HG03025 (cell line): ENCODE measurements around the gene OR5L2.
"Not testable (repeated sequence)": the region's sequence is repeated elsewhere in the genome, so short reads cannot be mapped to it uniquely, and the experiment has no call there.

ENCODE experiments used
- ATAC-seq: cut with Tn5 transposase; IDR thresholded peaks from one replicate; pipeline ENCODE4 v1.9.1; 2021; ENCODE audit warnings: mild to moderate bottlenecking, moderate library complexity; ENCODE audit not compliant: unreplicated experiment, low FRiP score

The OR5L2 gene

DNA sequence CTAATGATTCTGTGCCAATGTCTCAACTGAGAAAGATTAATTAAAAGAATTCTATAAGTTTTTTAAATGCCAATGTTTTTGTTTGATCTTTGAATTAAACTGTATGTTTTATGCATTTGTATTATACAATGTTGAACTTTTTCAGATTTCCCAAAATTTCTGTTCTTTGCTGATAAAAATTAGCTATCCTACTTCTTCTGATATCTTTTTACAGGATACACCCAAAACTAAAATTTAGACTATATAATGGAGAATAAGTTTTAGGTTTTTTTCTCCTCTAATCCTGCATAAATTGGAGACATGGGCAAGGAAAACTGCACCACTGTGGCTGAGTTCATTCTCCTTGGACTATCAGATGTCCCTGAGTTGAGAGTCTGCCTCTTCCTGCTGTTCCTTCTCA lies at the start of gene OR5L2:
Gene OR5L2, plus strand, starts transcription at position 301 of the 400 bp plus-strand sequence. Its CDS starts 0 bp downstream, at position 301.
- no peak for ATAC-seq

- no peak for ATAC-seq
These were observed 35.4 kb upstream of the OR5L2 start for GRCh38 chr11:55791606-55792005.

DNA sequence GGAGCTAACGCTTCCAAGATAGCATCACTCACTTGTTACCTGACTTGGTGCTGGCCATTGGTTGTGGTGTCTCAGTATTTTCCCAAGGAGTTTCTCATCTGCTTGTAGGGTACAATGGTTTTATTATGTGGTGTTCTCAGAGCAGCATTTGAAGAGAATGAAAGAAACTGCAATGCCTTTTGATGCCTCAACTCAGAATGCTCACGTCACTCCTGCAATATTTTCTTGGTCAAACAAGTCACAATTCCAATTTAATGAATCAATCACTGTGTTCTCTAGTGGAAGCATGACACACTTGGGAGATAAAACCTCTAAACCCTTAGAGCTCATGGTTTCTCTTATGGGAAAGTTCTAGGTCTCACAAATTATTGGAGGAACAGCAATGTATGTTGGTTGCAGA lies 33.7 kb upstream of the OR5L2 start:
- ATAC-seq = no peak

DNA sequence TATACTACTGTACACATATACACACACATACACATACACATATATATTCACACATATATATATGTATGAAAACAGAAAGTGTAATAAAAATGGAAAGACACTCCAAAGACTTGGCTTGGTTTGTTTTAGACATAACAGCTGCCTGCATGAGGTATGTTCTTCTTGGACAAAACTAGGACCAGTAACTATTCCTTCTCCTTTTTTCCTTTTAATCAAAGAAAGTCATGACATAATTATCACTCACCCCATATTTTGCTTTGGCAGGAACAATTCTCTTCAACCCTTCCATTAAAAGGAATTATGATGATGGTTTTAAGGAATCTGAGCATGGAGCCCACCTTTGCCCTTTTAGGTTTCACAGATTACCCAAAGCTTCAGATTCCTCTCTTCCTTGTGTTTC lies 31.8 kb upstream of the OR5L2 start, which contains the start of gene OR5D14:
Gene OR5D14, plus strand, starts transcription at position 301 of the 400 bp plus-strand sequence. Its CDS starts 0 bp downstream, at position 301.
- ATAC-seq = no peak

DNA sequence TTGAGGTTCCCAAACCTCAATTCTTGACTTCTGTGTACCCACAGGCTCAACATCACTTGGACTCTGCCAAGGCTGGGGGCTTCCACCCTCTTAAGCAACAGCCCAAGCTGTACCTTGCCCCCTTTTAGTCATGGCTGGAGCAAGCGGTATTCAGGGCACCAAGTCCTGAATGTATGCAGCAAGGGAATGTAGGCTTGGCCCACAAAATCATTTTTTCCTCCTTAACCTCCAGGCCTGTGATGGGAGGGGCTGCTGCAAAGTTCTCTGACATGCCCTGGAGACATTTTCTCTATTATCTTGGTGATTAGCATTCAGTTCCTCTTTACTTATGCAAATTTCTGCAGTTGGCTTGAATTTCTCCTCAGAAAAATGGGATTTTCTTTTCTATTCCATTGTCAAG lies 20.8 kb upstream of the OR5L2 start:
- ATAC-seq = no peak

DNA sequence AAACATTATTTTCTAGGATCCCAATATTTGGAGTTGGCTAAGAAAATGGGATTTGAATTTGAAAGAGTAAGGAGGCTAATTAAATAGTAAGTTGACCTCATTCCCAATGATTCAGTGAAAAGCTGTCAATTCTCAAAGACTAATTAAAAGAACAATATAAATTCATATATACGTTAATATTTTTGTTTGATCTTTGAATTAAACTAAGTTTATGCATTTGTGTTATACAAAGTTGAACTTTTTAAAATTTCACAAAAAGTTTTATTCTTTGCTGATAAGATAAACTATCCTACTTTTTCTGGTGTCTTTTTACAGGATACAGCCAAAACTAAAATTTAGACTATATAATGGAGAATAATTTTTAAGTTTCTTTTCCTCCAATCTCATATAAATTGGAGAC lies 16.0 kb upstream of the OR5L2 start, which contains the start of gene OR5L1:
Gene OR5L1, plus strand, starts transcription at position 301 of the 400 bp plus-strand sequence. CDS start 100 bp downstream, outside the sequence.
- no peak for ATAC-seq

- no peak for ATAC-seq
These were observed 7.7 kb upstream of the OR5L2 start, which contains the start of gene OR5D18 for GRCh38 chr11:55819330-55819729. TSS of gene OR5D18 (plus strand) at chr11:55819630. CDS start at chr11:55819630, 0 bp downstream.

DNA sequence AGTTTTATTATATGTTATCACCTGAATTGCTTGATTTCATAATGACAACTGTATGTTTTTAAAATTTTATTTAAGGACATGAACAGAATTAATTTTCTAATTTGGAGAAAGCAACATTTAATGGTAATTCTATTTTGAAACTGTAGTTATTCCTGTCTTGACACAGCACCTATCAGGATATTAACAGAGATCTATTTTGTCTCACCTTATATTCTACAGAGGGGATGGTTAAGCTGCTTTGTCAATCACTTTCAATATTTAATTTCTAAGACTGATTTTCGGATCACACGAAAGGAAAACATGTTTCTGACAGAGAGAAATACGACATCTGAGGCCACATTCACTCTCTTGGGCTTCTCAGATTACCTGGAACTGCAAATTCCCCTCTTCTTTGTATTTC lies 11.4 kb downstream of the OR5L2 start, which contains the start of gene OR5D16:
Gene OR5D16, plus strand, starts transcription at position 301 of the 400 bp plus-strand sequence. Its CDS starts 0 bp downstream, at position 301.
- no peak for ATAC-seq

DNA sequence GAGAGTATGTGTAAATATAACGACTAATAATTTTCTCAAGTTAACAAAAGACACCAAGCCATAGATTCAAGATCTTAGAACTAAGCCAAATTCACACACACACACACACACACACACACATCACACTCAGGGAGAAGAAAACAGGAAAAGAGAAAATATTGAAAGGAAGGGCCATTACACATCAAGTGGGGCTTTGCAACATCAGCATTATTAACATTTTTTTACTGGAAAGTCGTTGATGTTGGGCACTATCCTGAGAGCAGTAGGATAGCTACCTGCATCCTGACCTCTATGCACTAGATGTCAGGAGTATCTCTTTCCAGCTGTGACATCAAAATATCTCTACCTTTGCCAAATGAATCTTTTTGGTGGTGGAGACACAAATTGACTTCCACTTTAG lies 20.4 kb downstream of the OR5L2 start:
- ATAC-seq = no peak

- ATAC-seq = no peak
These were observed 22.0 kb downstream of the OR5L2 start for GRCh38 chr11:55849037-55849436.

GRCh38 chr11:55852141-55852540 lies 25.1 kb downstream of the OR5L2 start:
- no peak for ATAC-seq

DNA sequence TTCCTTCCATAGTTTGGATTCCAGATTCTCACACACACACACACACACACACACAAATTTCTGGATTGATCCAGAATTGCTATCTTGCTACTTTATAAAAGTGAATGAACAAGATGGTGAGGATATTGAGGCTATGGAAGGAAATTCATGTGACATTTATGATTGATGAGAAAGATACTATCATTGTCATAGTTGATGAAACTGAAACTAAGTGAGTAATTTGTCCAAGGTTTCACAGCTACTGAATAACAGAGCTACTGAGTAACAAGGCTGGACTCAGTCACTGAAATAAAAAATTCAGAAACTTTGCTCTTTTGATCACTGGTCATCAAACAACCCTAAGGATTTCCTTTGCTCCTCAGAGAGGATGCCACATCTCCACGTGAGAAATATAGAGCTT lies 27.7 kb downstream of the OR5L2 start:
- ATAC-seq = no peak

DNA sequence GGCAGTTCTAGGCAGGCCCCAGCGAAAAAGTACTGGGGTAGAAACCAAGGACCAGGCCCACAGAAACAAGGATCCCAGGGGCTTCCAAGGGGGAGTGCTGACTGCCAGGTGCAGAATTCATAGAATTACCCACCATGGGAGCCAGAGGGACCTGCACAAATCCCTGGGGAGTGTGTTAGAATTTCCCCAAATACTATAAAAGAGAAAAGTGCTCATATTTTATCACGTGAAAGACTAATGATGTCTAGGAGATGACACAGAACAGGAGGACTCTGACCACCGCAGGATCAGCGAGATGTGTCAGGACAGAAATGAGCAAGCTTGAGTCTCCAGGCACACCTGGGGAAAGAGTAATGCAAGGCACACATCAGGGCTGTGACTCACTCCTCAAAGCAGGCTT lies 40.3 kb downstream of the OR5L2 start:
- not testable (repeated sequence) for ATAC-seq

DNA sequence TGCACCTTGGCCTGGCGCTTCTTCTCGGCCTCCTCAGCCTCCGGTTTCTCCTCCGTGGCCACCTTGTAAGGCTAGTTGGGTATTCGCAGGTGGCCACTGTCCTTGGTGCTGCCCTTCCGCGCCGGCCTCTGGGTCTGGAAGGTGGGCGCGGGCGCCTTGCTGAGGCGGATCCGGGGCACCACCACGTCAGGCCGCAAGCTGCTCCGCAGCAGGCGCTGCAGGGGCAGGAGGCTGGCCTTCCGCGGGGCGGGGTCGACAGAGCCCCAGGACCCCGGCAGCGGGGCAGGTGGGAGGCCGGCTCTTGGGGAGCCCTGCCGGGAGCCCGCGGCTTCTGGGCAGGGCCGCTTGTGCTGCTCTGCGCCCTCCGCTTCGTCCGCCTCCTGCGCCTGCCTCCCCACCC lies 45.7 kb downstream of the OR5L2 start:
- ATAC-seq = not testable (repeated sequence)

GRCh38 chr11:55873146-55873545 lies 46.1 kb downstream of the OR5L2 start:
- not testable (repeated sequence) for ATAC-seq
